GM19397 (cell line): ENCODE measurements around the gene DLK1.

Experiments
- ATAC-seq: cut with Tn5 transposase; IDR thresholded peaks from one replicate; pipeline ENCODE4 v1.9.1; 2021; ENCODE audit warnings: mild to moderate bottlenecking, moderate library complexity; ENCODE audit not compliant: unreplicated experiment

The DLK1 gene

GRCh38 chr14:100712490-100712889, 14.2 kb upstream of the DLK1 start:
- no peak for ATAC-seq

- no peak for ATAC-seq
Measured at GRCh38 chr14:100713705-100714104, 13.0 kb upstream of the DLK1 start.

- no peak for ATAC-seq
Measured at GRCh38 chr14:100714258-100714892, 12.3 kb upstream of the DLK1 start.

- ATAC-seq, result no peak
Measured at GRCh38 chr14:100715332-100715731, 11.4 kb upstream of the DLK1 start.

GRCh38 chr14:100715803-100716202, 10.9 kb upstream of the DLK1 start:
- ATAC-seq, result no peak

- ATAC-seq, result no peak
Measured at GRCh38 chr14:100717386-100717785, 9.3 kb upstream of the DLK1 start.

- no peak for ATAC-seq
Measured at GRCh38 chr14:100719976-100720520, 6.6 kb upstream of the DLK1 start.

GRCh38 chr14:100721568-100721967, 5.1 kb upstream of the DLK1 start:
- ATAC-seq, result no peak

GRCh38 chr14:100722367-100722766, 4.3 kb upstream of the DLK1 start:
- ATAC-seq, result no peak

- no peak for ATAC-seq
Measured at GRCh38 chr14:100723135-100723829, 3.4 kb upstream of the DLK1 start.

- no peak for ATAC-seq
Measured at GRCh38 chr14:100723830-100724437, 2.8 kb upstream of the DLK1 start.

GRCh38 chr14:100724536-100724935, 2.2 kb upstream of the DLK1 start:
- ATAC-seq, result no peak

GRCh38 chr14:100725587-100726387, 905 bp upstream of the DLK1 start:
- no peak for ATAC-seq

- ATAC-seq, result no peak
Measured at GRCh38 chr14:100727086-100727872, 587 bp downstream of the DLK1 start.

GRCh38 chr14:100727873-100728240, 1.2 kb downstream of the DLK1 start:
- no peak for ATAC-seq

- ATAC-seq, result no peak
Measured at GRCh38 chr14:100728962-100729361, 2.3 kb downstream of the DLK1 start.

- ATAC-seq, result no peak
Measured at GRCh38 chr14:100729982-100730381, 3.3 kb downstream of the DLK1 start.

- no peak for ATAC-seq
Measured at GRCh38 chr14:100730581-100730980, 3.9 kb downstream of the DLK1 start.

GRCh38 chr14:100731011-100731670, 4.4 kb downstream of the DLK1 start:
- no peak for ATAC-seq
